ENCODE data around the gene SERAC1.

Gene SERAC1

GRCh38 chr6:158061361-158061708 lies 106.7 kb downstream of the SERAC1 start:
- Histone ChIP-seq H3K4me1 (ENCODE audit: control insufficient read depth, insufficient read depth, low read depth, low read length) (peaks cover 43% of the 10 kb centered on the region), H3K4me3 (ENCODE audit: insufficient read depth in 1 of 2, low read depth in 1 of 2, low read length in 2 of 2) (no peak overlapping the region), H4K8ac (ENCODE audit: low read length) (no peak overlapping the region), H2BK12ac (ENCODE audit: low read length in 2 of 2) (no peak overlapping the region), H3K14ac (ENCODE audit: low read length in 2 of 2) (no peak overlapping the region), H3K23ac (ENCODE audit: low read length in 2 of 2) (no peak overlapping the region), H3K9ac (ENCODE audit: low read length) (peak overlapping the region; percentile 93), H4K91ac (ENCODE audit: low read length) (no peak overlapping the region), H3K79me1 (replicated peaks; ENCODE audit: low read length, poor library complexity, severe bottlenecking) (peaks cover 26% of the 10 kb centered on the region), H3K27me3 (ENCODE audit: control insufficient read depth in 1 of 2, insufficient read depth in 1 of 2, low read length in 2 of 2) (no peaks in the 10 kb centered on the region), H2BK120ac (ENCODE audit: low read depth, low read length) (no peak overlapping the region), H2BK5ac (ENCODE audit: low read depth, low read length, poor library complexity, severe bottlenecking) (no peak overlapping the region), H3K18ac (ENCODE audit: low read depth in 1 of 2, low read length in 2 of 2) (no peak overlapping the region), H3K36me3 (ENCODE audit: control insufficient read depth in 1 of 2, insufficient read depth in 2 of 2, low read depth in 1 of 2, low read length in 2 of 2) (peaks cover 67 to 73% of the 10 kb centered on the region in 2 experiments), H3K9me3 (ENCODE audit: control insufficient read depth, low read length) (peaks cover 4% of the 10 kb centered on the region), H3K4ac (ENCODE audit: low read depth in 1 of 2, low read length in 2 of 2) (no peak overlapping the region), H3K4me2 (ENCODE audit: low read length, poor library complexity, severe bottlenecking) (no peak overlapping the region), H2BK15ac (ENCODE audit: low read depth, poor library complexity, severe bottlenecking) (no peak overlapping the region), H2AFZ (ENCODE audit: low read depth, low read length) (no peak overlapping the region), H3K27ac (ENCODE audit: low read length, poor library complexity, severe bottlenecking) (no peak overlapping the region), H2AK5ac (ENCODE audit: low read length, severe bottlenecking) (no peak overlapping the region)
- no peak for DNase-seq
- 95% methylated on average over 5 of the region's 5 CpGs for WGBS

- Histone ChIP-seq H3K4me3 (ENCODE audit: insufficient read depth in 1 of 2, low read depth in 1 of 2, low read length in 2 of 2) (no peak overlapping the region), H3K4ac (ENCODE audit: low read depth in 1 of 2, low read length in 2 of 2) (peak overlapping the region; percentile 19 to 57), H3K18ac (ENCODE audit: low read depth in 1 of 2, low read length in 2 of 2) (peak overlapping the region in 1 of 2 experiments; percentile 13), H3K9me3 (ENCODE audit: control insufficient read depth, low read length) (peaks cover 4% of the 10 kb centered on the region), H3K4me2 (ENCODE audit: low read length, poor library complexity, severe bottlenecking) (no peak overlapping the region), H2AFZ (ENCODE audit: low read depth, low read length) (no peak overlapping the region), H3K36me3 (ENCODE audit: control insufficient read depth in 1 of 2, insufficient read depth in 2 of 2, low read depth in 1 of 2, low read length in 2 of 2) (peaks cover 67 to 72% of the 10 kb centered on the region in 2 experiments), H3K23ac (ENCODE audit: low read length in 2 of 2) (no peak overlapping the region), H3K9ac (ENCODE audit: low read length) (peak overlapping the region; percentile 93), H2BK15ac (ENCODE audit: low read depth, poor library complexity, severe bottlenecking) (peak overlapping the region; percentile 92), H4K91ac (ENCODE audit: low read length) (peak overlapping the region; percentile 40), H4K8ac (ENCODE audit: low read length) (peak overlapping the region; percentile 39), H3K27me3 (ENCODE audit: control insufficient read depth in 1 of 2, insufficient read depth in 1 of 2, low read length in 2 of 2) (no peaks in the 10 kb centered on the region), H2BK5ac (ENCODE audit: low read depth, low read length, poor library complexity, severe bottlenecking) (no peak overlapping the region), H2BK12ac (ENCODE audit: low read length in 2 of 2) (peak overlapping the region in 1 of 2 experiments; percentile 76), H2BK120ac (ENCODE audit: low read depth, low read length) (no peak overlapping the region), H3K79me1 (replicated peaks; ENCODE audit: low read length, poor library complexity, severe bottlenecking) (peaks cover 29% of the 10 kb centered on the region), H3K27ac (ENCODE audit: low read length, poor library complexity, severe bottlenecking) (peak overlapping the region; percentile 37), H2AK5ac (ENCODE audit: low read length, severe bottlenecking) (peak overlapping the region; percentile 62), H3K4me1 (ENCODE audit: control insufficient read depth, insufficient read depth, low read depth, low read length) (peaks cover 46% of the 10 kb centered on the region), H3K14ac (ENCODE audit: low read length in 2 of 2) (no peak overlapping the region)
- peak; percentile 90 for DNase-seq
- 92% methylated on average over 11 of the region's 11 CpGs for WGBS
These were observed 107.4 kb downstream of the SERAC1 start for GRCh38 chr6:158060455-158061360.
